Activated B cell treated with CpG ODN at 0.5 μM for 24 hours (primary cell): ENCODE data around the gene PCDH18. TPM values are rescaled to one million over a fixed set of nuclear protein-coding genes. Genes with fewer than 3 reads are reported as not detected.
"Not testable (repeated sequence)": the region's sequence is repeated elsewhere in the genome, so short reads cannot be mapped to it uniquely, and the experiment has no call there.

Experiments used
- ATAC-seq: fragments of 200-7000 bp; cut with Tn5 transposase; one replicate; pipeline ENCODE4 v1.10.0; 2021; ENCODE audit warnings: low read depth, mild to moderate bottlenecking, moderate library complexity
- CTCF ChIA-PET: fragments of 350-600 bp; sonication (Branson Sonifier 250); formaldehyde crosslinking; loops from one replicate; lab custom pipeline; 2021; ENCODE audit warnings: antibody characterized with exemption; lab: Charles Lee
- POLR2A ChIA-PET: fragments of 350-600 bp; sonication (Branson Sonifier 250); formaldehyde crosslinking; loops from one replicate; lab custom pipeline; 2021; ENCODE audit warnings: antibody characterized with exemption; lab: Charles Lee
- DNase-seq: peaks from one replicate; pipeline ENCODE4 v3.0.0; 2022
- H3K27ac Mint-ChIP-seq: one replicate; pipeline ENCODE4 v1.8.0; 2020; ENCODE audit warnings: mixed read lengths
- H3K27me3 Mint-ChIP-seq: one replicate; pipeline ENCODE4 v1.8.0; 2021; ENCODE audit warnings: mixed read lengths
- H3K36me3 Mint-ChIP-seq: one replicate; pipeline ENCODE4 v1.8.0; 2021; ENCODE audit warnings: low read depth, mixed read lengths
- H3K4me1 Mint-ChIP-seq: one replicate; pipeline ENCODE4 v1.8.0; 2021; ENCODE audit warnings: mixed read lengths
- H3K4me3 Mint-ChIP-seq: one replicate; pipeline ENCODE4 v1.8.0; 2020; ENCODE audit warnings: mild to moderate bottlenecking, mixed read lengths
- H3K9me3 Mint-ChIP-seq: one replicate; pipeline ENCODE4 v1.8.0; 2020; ENCODE audit warnings: mixed read lengths
- CTCF ChIP-seq: fragments of 200-600 bp; IDR thresholded peaks from one replicate; pipeline ENCODE4 v1.8.0; 2022; ENCODE audit warnings: antibody characterized with exemption, mild to moderate bottlenecking
- intact Hi-C: fragments of 100-400 bp; cut with micrococcal nuclease; formaldehyde crosslinking; loops from one replicate; pipeline ENCODE4 v1.15.1; 2024
- total RNA-seq: library from RNA; stranded (reverse); gene quantifications from 2 replicates; pipeline ENCODE4 v1.2.3, GENCODE V29; 2022

The PCDH18 gene
- total RNA-seq, 1 donor from 2014 or later, result not detected

- H3K36me3 Mint-ChIP-seq, result no peaks in the 10 kb centered on the region
- no peak for DNase-seq
Measured at GRCh38 chr4:137514406-137515111, 17.7 kb downstream of the PCDH18 start.

GRCh38 chr4:137510557-137511265 lies 21.6 kb downstream of the PCDH18 start:
- CTCF ChIA-PET, result no interaction called here
- no peaks in the 10 kb centered on the region for H3K36me3 Mint-ChIP-seq
- DNase-seq (no peak), ATAC-seq (no peak)
- H3K9me3 Mint-ChIP-seq, result peaks cover 2% of the 10 kb centered on the region
- no peak for TF ChIP-seq CTCF
- no peak overlapping the region for H3K27ac Mint-ChIP-seq
- H3K27me3 Mint-ChIP-seq, result no peaks in the 10 kb centered on the region
- no peak overlapping the region for H3K4me3 Mint-ChIP-seq
- H3K4me1 Mint-ChIP-seq, result no peaks in the 10 kb centered on the region
- intact Hi-C loops, result no loop called here
- POLR2A ChIA-PET, result no interaction called here

More at GRCh38 chr4:137514406-137515111, 17.7 kb downstream of the PCDH18 start:
- H3K4me3 Mint-ChIP-seq, result no peak overlapping the region
- CTCF ChIA-PET, result no interaction called here
- no peak overlapping the region for H3K27ac Mint-ChIP-seq
- no peaks in the 10 kb centered on the region for H3K27me3 Mint-ChIP-seq
- intact Hi-C loops, result no loop called here
- ATAC-seq, result no peak
- no peaks in the 10 kb centered on the region for H3K9me3 Mint-ChIP-seq
- POLR2A ChIA-PET, result no interaction called here
- no peaks in the 10 kb centered on the region for H3K4me1 Mint-ChIP-seq
- TF ChIP-seq CTCF, result no peak

GRCh38 chr4:137509855-137510282 lies 22.4 kb downstream of the PCDH18 start:
- DNase-seq (no peak), ATAC-seq (no peak)
- no peak overlapping the region for H3K4me3 Mint-ChIP-seq
- H3K27ac Mint-ChIP-seq, result no peak overlapping the region
- CTCF ChIA-PET, result no interaction called here
- POLR2A ChIA-PET, result no interaction called here
- TF ChIP-seq CTCF, result no peak
- no peaks in the 10 kb centered on the region for H3K4me1 Mint-ChIP-seq
- no peaks in the 10 kb centered on the region for H3K27me3 Mint-ChIP-seq
- no peaks in the 10 kb centered on the region for H3K36me3 Mint-ChIP-seq
- intact Hi-C loops, result no loop called here
- peaks cover 2% of the 10 kb centered on the region for H3K9me3 Mint-ChIP-seq

GRCh38 chr4:137502339-137503129 lies 29.8 kb downstream of the PCDH18 start:
- ATAC-seq (no peak), DNase-seq (no peak)
- intact Hi-C loops, result no loop called here
- peaks cover 4% of the 10 kb centered on the region for H3K9me3 Mint-ChIP-seq
- TF ChIP-seq CTCF, result no peak
- H3K4me1 Mint-ChIP-seq, result no peaks in the 10 kb centered on the region
- no peak overlapping the region for H3K4me3 Mint-ChIP-seq
- H3K36me3 Mint-ChIP-seq, result no peaks in the 10 kb centered on the region
- no peaks in the 10 kb centered on the region for H3K27me3 Mint-ChIP-seq
- no peak overlapping the region for H3K27ac Mint-ChIP-seq
- ChIA-PET CTCF (no interaction called here), POLR2A (no interaction called here)

GRCh38 chr4:137496267-137496666 lies 36.0 kb downstream of the PCDH18 start:
- H3K4me1 Mint-ChIP-seq, intact Hi-C loops, H3K4me3 Mint-ChIP-seq, DNase-seq, H3K27ac Mint-ChIP-seq, H3K36me3 Mint-ChIP-seq, CTCF ChIA-PET, ATAC-seq, H3K27me3 Mint-ChIP-seq, POLR2A ChIA-PET, H3K9me3 Mint-ChIP-seq: not testable (repeated sequence)
